Fibroblast of lung (primary cell): ENCODE results near the gene PDE4D.

Source experiments
- EZH2 ChIP-seq: IDR thresholded peaks from 2 replicates; pipeline ENCODE4 v1.5.1; 2012; ENCODE audit warnings: low read length, control low read depth, mild to moderate bottlenecking; ENCODE audit errors: missing control alignments
- TF ChIP-seq, protein P1 (sequence below), 2 donors: IDR thresholded peaks in 1 of 2; conservative IDR thresholded peaks in 1 of 2; 1 replicate in 1 of 2; 2 replicates in 1 of 2; pipeline ENCODE4 v1.5.1; 2011 to 2012; ENCODE audit warnings: low read length in 2 of 2, control low read depth in 1 of 2, inconsistent platforms in 1 of 2, low read depth in 1 of 2, mild to moderate bottlenecking in 1 of 2

DNA sequence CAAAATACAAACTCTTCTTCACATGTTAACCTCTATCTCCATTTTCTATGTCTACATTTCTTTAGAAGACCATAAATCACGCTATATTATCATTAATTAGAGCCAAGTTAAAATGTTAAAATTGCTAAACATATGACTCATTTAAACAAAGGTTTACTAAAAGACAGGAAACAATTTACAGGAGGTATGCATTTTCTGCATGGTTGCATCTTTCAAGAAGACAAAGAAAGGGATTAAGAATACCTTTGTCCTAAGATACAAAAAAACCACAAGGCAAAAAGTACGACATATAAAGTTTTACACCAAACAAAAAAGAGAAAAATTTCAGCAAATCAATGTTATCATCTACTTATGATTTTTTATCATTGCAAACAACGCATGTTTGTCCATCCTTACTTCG, 324.4 kb downstream of the PDE4D start:
- TF ChIP-seq, protein P1, sequence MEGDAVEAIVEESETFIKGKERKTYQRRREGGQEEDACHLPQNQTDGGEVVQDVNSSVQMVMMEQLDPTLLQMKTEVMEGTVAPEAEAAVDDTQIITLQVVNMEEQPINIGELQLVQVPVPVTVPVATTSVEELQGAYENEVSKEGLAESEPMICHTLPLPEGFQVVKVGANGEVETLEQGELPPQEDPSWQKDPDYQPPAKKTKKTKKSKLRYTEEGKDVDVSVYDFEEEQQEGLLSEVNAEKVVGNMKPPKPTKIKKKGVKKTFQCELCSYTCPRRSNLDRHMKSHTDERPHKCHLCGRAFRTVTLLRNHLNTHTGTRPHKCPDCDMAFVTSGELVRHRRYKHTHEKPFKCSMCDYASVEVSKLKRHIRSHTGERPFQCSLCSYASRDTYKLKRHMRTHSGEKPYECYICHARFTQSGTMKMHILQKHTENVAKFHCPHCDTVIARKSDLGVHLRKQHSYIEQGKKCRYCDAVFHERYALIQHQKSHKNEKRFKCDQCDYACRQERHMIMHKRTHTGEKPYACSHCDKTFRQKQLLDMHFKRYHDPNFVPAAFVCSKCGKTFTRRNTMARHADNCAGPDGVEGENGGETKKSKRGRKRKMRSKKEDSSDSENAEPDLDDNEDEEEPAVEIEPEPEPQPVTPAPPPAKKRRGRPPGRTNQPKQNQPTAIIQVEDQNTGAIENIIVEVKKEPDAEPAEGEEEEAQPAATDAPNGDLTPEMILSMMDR (conservative IDR thresholded peaks at IDR 0.05 in 1 of 2, IDR thresholded peaks at IDR 0.05 in 1 of 2; ENCODE audit: low read depth in 1 of 2, low read length in 2 of 2), result no peak
- TF ChIP-seq EZH2, result no peak
